ENCODE data around the gene EEFSEC.

- TF ChIP-seq CTCF (IDR thresholded peaks at IDR 0.05) (no peak), POLR2A (IDR thresholded peaks at IDR 0.05) (no peak)
Measured at GRCh38 chr3:128287216-128287615, 133.9 kb downstream of the EEFSEC start.

Measured in breast epithelium (tissue), 3 donors.